ENCODE data around the gene KLK3. TPM values are rescaled to one million over a fixed set of nuclear protein-coding genes. Genes with fewer than 3 reads are reported as not detected.

The KLK3 gene
- total and polyA plus RNA-seq, 2 of the 4 experiments (the other 2 are of a cell fraction): not detected

DNA sequence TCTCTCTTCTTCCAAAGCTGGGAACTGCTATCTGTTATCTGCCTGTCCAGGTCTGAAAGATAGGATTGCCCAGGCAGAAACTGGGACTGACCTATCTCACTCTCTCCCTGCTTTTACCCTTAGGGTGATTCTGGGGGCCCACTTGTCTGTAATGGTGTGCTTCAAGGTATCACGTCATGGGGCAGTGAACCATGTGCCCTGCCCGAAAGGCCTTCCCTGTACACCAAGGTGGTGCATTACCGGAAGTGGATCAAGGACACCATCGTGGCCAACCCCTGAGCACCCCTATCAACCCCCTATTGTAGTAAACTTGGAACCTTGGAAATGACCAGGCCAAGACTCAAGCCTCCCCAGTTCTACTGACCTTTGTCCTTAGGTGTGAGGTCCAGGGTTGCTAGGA is 5.1 kb downstream of the KLK3 start:
- no peaks in the 10 kb centered on the region for H3K9me1 ChIP-seq (ENCODE audit: insufficient read depth, low read length)
- ChIA-PET CTCF (no interaction called here), POLR2A (ENCODE audit: unreplicated experiment) (no interaction called here)
- no peak overlapping the region for H2AK9ac ChIP-seq (replicated peaks; ENCODE audit: low read depth, low read length, poor library complexity)
- no peak overlapping the region for H2BK120ac ChIP-seq (ENCODE audit: low read depth, low read length)
- ATAC-seq (ENCODE audit: low read depth) (no peak), DNase-seq (no peak)
- no peak overlapping the region for H3K23ac ChIP-seq (ENCODE audit: low read depth, low read length)
- in situ Hi-C loops (cut with MboI; ENCODE audit: low sequenced_read_pairs): no loop called here
- H3K56ac ChIP-seq (ENCODE audit: extremely low read depth, insufficient read depth, low read length): no peak overlapping the region
- H3K27me3 ChIP-seq (ENCODE audit: control insufficient read depth, insufficient read depth, low read length): peaks cover 4% of the 10 kb centered on the region; the same call in 1 of the 2 replicates
- no peak overlapping the region for H3K18ac ChIP-seq (ENCODE audit: low read depth, low read length)
- H2AK5ac ChIP-seq (ENCODE audit: low read depth, low read length): no peak overlapping the region
- dilution Hi-C loops (cut with HindIII; ENCODE audit: low sequenced_read_pairs, unreplicated experiment): no loop called here
- no peaks in the 10 kb centered on the region for H3K36me3 ChIP-seq (ENCODE audit: control insufficient read depth, insufficient read depth, low read length)
- WGBS, 2 experiments (ENCODE audit: extremely low coverage in 2 of 2, insufficient read length in 1 of 2): 100% methylated on average over 1 of the region's 4 CpGs; no CpG with 5 or more reads in 1 of the 2 experiments
- H3K9ac ChIP-seq (ENCODE audit: low read depth, low read length): no peak overlapping the region
- no peaks in the 10 kb centered on the region for H4K20me1 ChIP-seq (ENCODE audit: insufficient read depth, low read length)
- no peaks in the 10 kb centered on the region for H3K4me1 ChIP-seq (ENCODE audit: control insufficient read depth, insufficient read depth, low read length)
- H2AFZ ChIP-seq (replicated peaks; ENCODE audit: low read length, poor library complexity): no peak overlapping the region
- no peak overlapping the region for H4K8ac ChIP-seq (ENCODE audit: low read depth in 2 of 2, low read length in 2 of 2)
- no peak overlapping the region for H4K5ac ChIP-seq (ENCODE audit: low read depth, low read length)
- TF ChIP-seq BHLHE40 (IDR thresholded peaks at IDR 0.05; ENCODE audit: low read depth, low read length) (no peak), NFE2L2 (IDR thresholded peaks at IDR 0.05; ENCODE audit: low read depth, low read length) (no peak), RCOR1 (IDR thresholded peaks at IDR 0.05; ENCODE audit: insufficient replicate concordance, low read length) (no peak), POLR2A (IDR thresholded peaks at IDR 0.05; ENCODE audit: low read depth, low read length) (no peak), CEBPB (IDR thresholded peaks at IDR 0.05; ENCODE audit: low read depth, low read length) (no peak), RFX5 (IDR thresholded peaks at IDR 0.05; ENCODE audit: low read depth, low read length) (no peak), SMC3 (IDR thresholded peaks at IDR 0.05; ENCODE audit: low read depth, low read length) (no peak), MAFK (IDR thresholded peaks at IDR 0.05; ENCODE audit: low read depth, low read length) (no peak), RAD21 (IDR thresholded peaks at IDR 0.05; ENCODE audit: low read length) (no peak), FOS (IDR thresholded peaks at IDR 0.05; ENCODE audit: low read depth, low read length) (no peak), MAZ (IDR thresholded peaks at IDR 0.05; ENCODE audit: borderline replicate concordance, low read depth, low read length) (no peak), CHD1 (IDR thresholded peaks at IDR 0.05; ENCODE audit: low read depth, low read length) (no peak), MXI1 (IDR thresholded peaks at IDR 0.05; ENCODE audit: borderline replicate concordance, low read depth, low read length) (no peak)
- TF ChIP-seq, protein P1, sequence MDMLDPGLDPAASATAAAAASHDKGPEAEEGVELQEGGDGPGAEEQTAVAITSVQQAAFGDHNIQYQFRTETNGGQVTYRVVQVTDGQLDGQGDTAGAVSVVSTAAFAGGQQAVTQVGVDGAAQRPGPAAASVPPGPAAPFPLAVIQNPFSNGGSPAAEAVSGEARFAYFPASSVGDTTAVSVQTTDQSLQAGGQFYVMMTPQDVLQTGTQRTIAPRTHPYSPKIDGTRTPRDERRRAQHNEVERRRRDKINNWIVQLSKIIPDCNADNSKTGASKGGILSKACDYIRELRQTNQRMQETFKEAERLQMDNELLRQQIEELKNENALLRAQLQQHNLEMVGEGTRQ (IDR thresholded peaks at IDR 0.05; ENCODE audit: low read depth, low read length): no peak
- TF ChIP-seq, protein P2, sequence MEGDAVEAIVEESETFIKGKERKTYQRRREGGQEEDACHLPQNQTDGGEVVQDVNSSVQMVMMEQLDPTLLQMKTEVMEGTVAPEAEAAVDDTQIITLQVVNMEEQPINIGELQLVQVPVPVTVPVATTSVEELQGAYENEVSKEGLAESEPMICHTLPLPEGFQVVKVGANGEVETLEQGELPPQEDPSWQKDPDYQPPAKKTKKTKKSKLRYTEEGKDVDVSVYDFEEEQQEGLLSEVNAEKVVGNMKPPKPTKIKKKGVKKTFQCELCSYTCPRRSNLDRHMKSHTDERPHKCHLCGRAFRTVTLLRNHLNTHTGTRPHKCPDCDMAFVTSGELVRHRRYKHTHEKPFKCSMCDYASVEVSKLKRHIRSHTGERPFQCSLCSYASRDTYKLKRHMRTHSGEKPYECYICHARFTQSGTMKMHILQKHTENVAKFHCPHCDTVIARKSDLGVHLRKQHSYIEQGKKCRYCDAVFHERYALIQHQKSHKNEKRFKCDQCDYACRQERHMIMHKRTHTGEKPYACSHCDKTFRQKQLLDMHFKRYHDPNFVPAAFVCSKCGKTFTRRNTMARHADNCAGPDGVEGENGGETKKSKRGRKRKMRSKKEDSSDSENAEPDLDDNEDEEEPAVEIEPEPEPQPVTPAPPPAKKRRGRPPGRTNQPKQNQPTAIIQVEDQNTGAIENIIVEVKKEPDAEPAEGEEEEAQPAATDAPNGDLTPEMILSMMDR (conservative IDR thresholded peaks at IDR 0.05; ENCODE audit: low read depth, low read length): no peak
- TF ChIP-seq, protein P3, sequence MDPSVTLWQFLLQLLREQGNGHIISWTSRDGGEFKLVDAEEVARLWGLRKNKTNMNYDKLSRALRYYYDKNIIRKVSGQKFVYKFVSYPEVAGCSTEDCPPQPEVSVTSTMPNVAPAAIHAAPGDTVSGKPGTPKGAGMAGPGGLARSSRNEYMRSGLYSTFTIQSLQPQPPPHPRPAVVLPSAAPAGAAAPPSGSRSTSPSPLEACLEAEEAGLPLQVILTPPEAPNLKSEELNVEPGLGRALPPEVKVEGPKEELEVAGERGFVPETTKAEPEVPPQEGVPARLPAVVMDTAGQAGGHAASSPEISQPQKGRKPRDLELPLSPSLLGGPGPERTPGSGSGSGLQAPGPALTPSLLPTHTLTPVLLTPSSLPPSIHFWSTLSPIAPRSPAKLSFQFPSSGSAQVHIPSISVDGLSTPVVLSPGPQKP (IDR thresholded peaks at IDR 0.05; ENCODE audit: borderline replicate concordance, low read depth, low read length): no peak
- H3K4me2 ChIP-seq (ENCODE audit: low read depth, low read length): no peak overlapping the region
- no peak overlapping the region for H2BK15ac ChIP-seq (ENCODE audit: low read depth, low read length)
- no peak overlapping the region for H3K4ac ChIP-seq (ENCODE audit: low read depth, low read length)
- no peak overlapping the region for H3K14ac ChIP-seq (replicated peaks; ENCODE audit: low read depth, low read length)
- no peak overlapping the region for H3K4me3 ChIP-seq (ENCODE audit: insufficient read depth, low read depth, low read length)
- no peak overlapping the region for H2BK20ac ChIP-seq (ENCODE audit: low read depth, low read length)
- BruUV-seq (replicated peaks): no TSS peak
- no peaks in the 10 kb centered on the region for H3K79me1 ChIP-seq (ENCODE audit: low read depth in 1 of 2, low read length in 2 of 2)
- 0 out of 2 replicates have a peak, but pooled peaks cover 4% of the 10 kb centered on the region for H3K9me3 ChIP-seq (ENCODE audit: control insufficient read depth, insufficient read depth, low read length)
- no peak overlapping the region for H2BK5ac ChIP-seq (ENCODE audit: low read depth, low read length, poor library complexity, severe bottlenecking)
- H3K27ac ChIP-seq (ENCODE audit: insufficient read depth, low read length): no peak overlapping the region
- intact Hi-C loops (cut with micrococcal nuclease): no loop called here
- H4K91ac ChIP-seq (ENCODE audit: insufficient read depth, low read depth, low read length): no peak overlapping the region
